NB4 (cell line): ENCODE data around the gene TRERF1.
"Not testable (repeated sequence)": the region's sequence is repeated elsewhere in the genome, so short reads cannot be mapped to it uniquely, and the experiment has no call there.

Experiments
- DNase-seq: peaks from one replicate; pipeline ENCODE4 v3.0.0; 2010; ENCODE audit warnings: low read depth
- H3K4me3 ChIP-seq: one replicate; pipeline ENCODE4 v1.5.1; 2011; ENCODE audit warnings: mild to moderate bottlenecking, low read depth, low read length, moderate library complexity
- CTCF ChIP-seq: IDR thresholded peaks from one replicate; pipeline ENCODE4 v1.5.1; 2012; ENCODE audit warnings: low read depth, low read length
- MAX ChIP-seq: IDR thresholded peaks from 2 replicates; pipeline ENCODE4 v1.6.1; 2011; ENCODE audit warnings: low read depth, low read length
- MYC ChIP-seq: IDR thresholded peaks from 2 replicates; pipeline ENCODE4 v1.6.1; 2011; ENCODE audit warnings: low read depth, low read length
- POLR2A ChIP-seq: IDR thresholded peaks from 2 replicates; pipeline ENCODE4 v1.6.1; 2011; ENCODE audit warnings: mild to moderate bottlenecking; ENCODE audit not compliant: insufficient read length; ENCODE audit errors: extremely low read depth

Gene TRERF1

GRCh38 chr6:42332916-42333315 lies 118.8 kb downstream of the TRERF1 start:
- peak overlapping the region; percentile 56 for H3K4me3 ChIP-seq
- no peak for TF ChIP-seq MAX
- no peak for TF ChIP-seq POLR2A
- no peak for TF ChIP-seq CTCF
- TF ChIP-seq MYC, result no peak
- DNase-seq, result peak; percentile 93

DNA sequence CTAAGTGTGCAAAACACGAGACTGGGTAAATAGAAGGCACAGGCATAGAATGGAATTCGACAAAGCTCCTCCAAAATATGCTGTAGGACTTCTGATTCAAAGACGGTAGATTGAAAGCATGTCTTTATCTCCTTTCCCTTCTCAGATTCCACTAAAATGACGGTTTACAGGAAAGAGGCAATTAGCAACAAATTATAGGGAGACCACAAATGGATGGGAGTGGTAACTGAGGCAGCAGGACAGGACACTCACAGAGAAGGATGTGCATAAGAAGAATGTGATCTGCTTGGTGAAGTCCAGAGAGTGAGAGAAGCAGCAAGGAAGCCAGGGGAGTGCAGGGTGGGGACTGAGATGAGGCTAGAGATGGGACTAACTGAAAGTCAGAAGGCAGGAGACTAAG lies 120.7 kb downstream of the TRERF1 start:
- DNase-seq, result no peak
- H3K4me3 ChIP-seq, result no peak overlapping the region
- TF ChIP-seq POLR2A (no peak), CTCF (no peak), MYC (no peak), MAX (no peak)

DNA sequence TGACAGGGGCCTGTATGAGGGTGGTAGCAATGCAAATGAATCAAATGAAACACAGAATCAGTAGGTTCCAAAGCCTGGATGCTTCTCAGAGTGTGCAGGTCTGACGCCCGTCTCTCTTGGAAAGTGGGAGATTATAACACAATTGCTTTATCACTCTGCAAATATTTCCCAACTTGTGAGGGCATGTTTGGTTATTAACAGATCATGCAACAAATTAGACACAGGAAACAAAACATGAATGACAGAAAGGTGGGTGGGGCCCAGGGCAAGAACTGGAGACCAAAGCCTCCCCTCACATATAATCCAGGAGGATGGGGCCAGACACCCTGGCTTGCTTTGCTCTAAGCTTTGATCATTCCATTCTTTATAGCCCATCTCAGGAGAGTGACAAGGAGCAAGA lies 125.5 kb downstream of the TRERF1 start:
- no peak for TF ChIP-seq MYC
- TF ChIP-seq CTCF, result no peak
- TF ChIP-seq MAX, result no peak
- no peak for TF ChIP-seq POLR2A
- H3K4me3 ChIP-seq, result no peak overlapping the region
- DNase-seq, result no peak

DNA sequence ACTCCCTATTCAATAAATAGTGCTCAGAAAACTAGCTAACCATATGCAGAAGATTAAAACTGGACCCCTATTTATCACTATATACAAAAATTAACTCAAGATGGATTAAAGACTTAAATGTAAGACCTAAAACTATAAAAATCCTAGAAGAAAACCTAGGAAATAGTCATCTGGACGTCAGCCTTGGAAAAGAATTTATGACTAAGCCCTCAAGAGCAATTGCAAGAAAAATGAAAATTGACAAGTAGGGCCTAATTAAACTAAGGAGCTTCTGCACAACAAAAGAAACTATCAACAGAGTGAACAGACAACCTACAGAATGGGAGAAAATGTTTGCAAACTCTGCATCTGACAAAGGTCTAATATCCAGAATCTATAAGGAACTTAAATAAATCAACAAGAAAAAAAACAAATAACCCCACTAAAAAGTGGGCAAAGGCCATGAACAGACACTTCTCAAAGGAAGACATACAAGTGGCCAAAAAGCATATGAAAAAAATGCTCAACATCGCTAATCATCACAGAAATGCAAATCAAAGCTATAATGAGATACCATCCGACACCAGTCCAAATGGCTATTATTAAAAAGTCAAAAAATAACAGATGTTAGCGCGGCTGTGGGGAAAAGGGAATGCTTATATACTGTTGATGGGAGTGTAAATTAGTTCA lies 126.9 kb downstream of the TRERF1 start:
- H3K4me3 ChIP-seq, DNase-seq: not testable (repeated sequence)

GRCh38 chr6:42322676-42323075 lies 129.1 kb downstream of the TRERF1 start:
- peak; percentile 41 for DNase-seq
- H3K4me3 ChIP-seq, result no peak overlapping the region
- TF ChIP-seq CTCF (no peak), MYC (no peak), POLR2A (no peak), MAX (no peak)

GRCh38 chr6:42321976-42322375 lies 129.8 kb downstream of the TRERF1 start:
- no peak for DNase-seq
- TF ChIP-seq CTCF, result no peak
- TF ChIP-seq MYC, result no peak
- TF ChIP-seq MAX, result no peak
- H3K4me3 ChIP-seq, result no peak overlapping the region
